K562 (cell line): ENCODE results near the gene INTS13. TPM values are rescaled to one million over a fixed set of nuclear protein-coding genes. Genes with fewer than 3 reads are reported as not detected.

ENCODE experiments used
- ATAC-seq: fragments of 200-7000 bp; cut with Tn5 transposase; 3 replicates; pipeline ENCODE4 v1.9.1; 2020; ENCODE audit warnings: moderate library complexity
- BruUV-seq: library from RNA; stranded (reverse); fragments of 400-500 nt; replicated peaks from 2 replicates; lab custom pipeline; 2021; lab: Mats Ljungman, UMichigan
- CTCF ChIA-PET: fragments of 300-600 bp; formaldehyde crosslinking; extraction: SDS; loops from one replicate; lab custom pipeline; 2021; ENCODE audit warnings: low intra/inter-chr PET ratio; lab: Yijun Ruan, JAX
- POLR2A ChIA-PET: fragments of 300-600, 350-650 bp; sonication (Branson Sonifier 250); formaldehyde crosslinking; extraction: SDS; loops from one replicate; lab custom pipeline; 2021; ENCODE audit warnings: antibody characterized with exemption, inconsistent platforms; lab: Yijun Ruan, JAX
- DNase-seq, 4 experiments: peaks; one replicate each; pipeline versions ENCODE4 v3.0.0 to v3.0.0-alpha.2; 2011 to 2018; ENCODE audit warnings: low spot score in 3 of 4, mixed read lengths in 3 of 4; ENCODE audit errors: extremely low read depth in 1 of 4
- FAIRE-seq: peaks from 2 replicates; lab custom pipeline; 2011; peaks lifted over from hg19 to GRCh38; lab: Jason Lieb, UNC
- H2AFZ ChIP-seq: 2 replicates; pipeline ENCODE4 v1.6.0; 2011; ENCODE audit warnings: low read depth, low read length, control low read depth, inconsistent platforms
- H3K27ac ChIP-seq: fragments of 200-600 bp; 3 replicates; pipeline ENCODE4 v1.8.0; 2011; ENCODE audit warnings: low read depth, mild to moderate bottlenecking, control low read depth, inconsistent platforms, low read length, moderate library complexity, mixed read lengths; ENCODE audit errors: extremely low read depth
- H3K27me3 ChIP-seq, 2 experiments: fragments of 300-600 bp in 1 of 2; 2 replicates in 1 of 2; 3 replicates in 1 of 2; pipeline versions ENCODE4 v1.6.0 to v1.8.0; 2011; ENCODE audit warnings: inconsistent platforms in 2 of 2, low read length in 2 of 2, mild to moderate bottlenecking in 1 of 2, mixed read lengths in 1 of 2, moderate library complexity in 1 of 2; ENCODE audit not compliant: control insufficient read depth in 2 of 2, insufficient read depth in 2 of 2
- H3K36me3 ChIP-seq: fragments of 300-600 bp; 3 replicates; pipeline ENCODE4 v1.8.0; 2011; ENCODE audit warnings: mild to moderate bottlenecking, low read length, inconsistent platforms; ENCODE audit not compliant: control insufficient read depth, insufficient read depth
- H3K4me1 ChIP-seq, 2 experiments: fragments of 200-600 bp in 1 of 2; replicated peaks in 1 of 2; 2 replicates in 1 of 2; 3 replicates in 1 of 2; pipeline versions ENCODE4 v1.5.1 to v1.8.0; 2011; ENCODE audit warnings: inconsistent platforms in 2 of 2, low read length in 2 of 2, mild to moderate bottlenecking in 1 of 2, mixed read lengths in 1 of 2, moderate library complexity in 1 of 2; ENCODE audit not compliant: control insufficient read depth in 2 of 2, insufficient read depth in 2 of 2
- H3K4me2 ChIP-seq: 2 replicates; pipeline ENCODE4 v1.6.1; 2011; ENCODE audit warnings: low read length, control low read depth, inconsistent platforms, mixed read lengths; ENCODE audit not compliant: insufficient read depth
- H3K4me3 ChIP-seq: fragments of 200-600 bp; sonication (generic), shearing (Covaris generic); 2 replicates; pipeline ENCODE4 v1.5.1; 2016; ENCODE audit warnings: control low read depth, inconsistent platforms
- H3K79me2 ChIP-seq: fragments of 200-600 bp; 3 replicates; pipeline ENCODE4 v1.8.0; 2011; ENCODE audit warnings: low read length, inconsistent platforms; ENCODE audit not compliant: control insufficient read depth, insufficient read depth
- H3K9ac ChIP-seq, 2 experiments: 2 replicates each; pipeline versions ENCODE4 v1.6.0 to v1.6.1; 2011; ENCODE audit warnings: low read depth in 2 of 2, low read length in 2 of 2, control low read depth in 1 of 2, inconsistent platforms in 1 of 2, mild to moderate bottlenecking in 1 of 2, mixed read lengths in 1 of 2; ENCODE audit not compliant: insufficient read depth in 1 of 2
- H3K9me1 ChIP-seq: one replicate; pipeline ENCODE4 v1.6.0; 2011; ENCODE audit warnings: inconsistent platforms, mild to moderate bottlenecking, low read length, moderate library complexity; ENCODE audit not compliant: control insufficient read depth, insufficient read depth
- H3K9me3 ChIP-seq: replicated peaks from 2 replicates; pipeline ENCODE4 v1.5.1; 2011; ENCODE audit warnings: low read depth, low read length, inconsistent platforms; ENCODE audit not compliant: control insufficient read depth, insufficient read depth
- H4K20me1 ChIP-seq: replicated peaks from 2 replicates; pipeline ENCODE4 v1.6.1; 2011; ENCODE audit warnings: low read length, inconsistent platforms, mixed read lengths; ENCODE audit not compliant: control insufficient read depth, insufficient read depth
- CTCFL ChIP-seq: IDR thresholded peaks from 2 replicates; pipeline ENCODE4 v1.6.1; 2011; ENCODE audit warnings: borderline replicate concordance, low read depth, mild to moderate bottlenecking, moderate library complexity, low read length; ENCODE audit not compliant: insufficient read depth, poor library complexity, severe bottlenecking
- HDAC3 ChIP-seq: fragments of 450-650 bp; IDR thresholded peaks from 2 replicates; pipeline ENCODE4 v1.6.1; 2018; ENCODE audit warnings: borderline replicate concordance, mild to moderate bottlenecking, moderate library complexity; ENCODE audit not compliant: partially characterized antibody
- MEIS2 ChIP-seq: fragments of 450-650 bp; IDR thresholded peaks from 2 replicates; pipeline ENCODE4 v1.6.1; 2014; ENCODE audit warnings: mild to moderate bottlenecking; ENCODE audit not compliant: partially characterized antibody
- NR2C2 ChIP-seq, 2 experiments: fragments of 200-800 bp in 1 of 2; sonication (Bioruptor generic) in 1 of 2; sonication (generic) in 1 of 2; formaldehyde crosslinking in 1 of 2; IDR thresholded peaks; 2 replicates each; pipeline versions ENCODE4 v1.6.1 to v1.8.0; 2016 to 2022; ENCODE audit warnings: mild to moderate bottlenecking in 1 of 2, missing compliant biosample characterization in 1 of 2, missing genetic modification characterization in 1 of 2, missing genetic modification reagents in 1 of 2
- PHF8 ChIP-seq: fragments of 200-600 bp; sonication (generic); IDR thresholded peaks from 2 replicates; pipeline ENCODE4 v1.6.1; 2012; ENCODE audit warnings: mixed run types, mild to moderate bottlenecking, inconsistent platforms, low read length, moderate library complexity, borderline replicate concordance
- ZNF239 ChIP-seq: fragments of 250-450 bp; sonication (Bioruptor Pico); IDR thresholded peaks from 2 replicates; pipeline ENCODE4 v1.4.0; 2020; ENCODE audit warnings: mild to moderate bottlenecking
- ZNF282 ChIP-seq: sonication (generic); formaldehyde crosslinking; IDR thresholded peaks from 2 replicates; pipeline ENCODE4 v1.8.1; 2023; ENCODE audit warnings: missing genetic modification reagents
- ZNF696 ChIP-seq: fragments of 250-450 bp; sonication (Bioruptor Pico); conservative IDR thresholded peaks from 2 replicates; pipeline ENCODE4 v1.4.0; 2020; ENCODE audit warnings: mild to moderate bottlenecking, moderate library complexity
- WGBS: fragments of 100-300 bp; shearing (Covaris generic); methylation state at CpG from one replicate; pipeline ENCODE4 v1.1.6; 2016; ENCODE audit warnings: low coverage, mixed read lengths; ENCODE audit not compliant: insufficient coverage; ENCODE audit errors: missing lambda C conversion rate; 5-methylcytosine and 5-hydroxymethylcytosine counted together
- in situ Hi-C: fragments of 300-500 bp; cut with MboI; formaldehyde crosslinking; loops from 4 replicates; pipeline ENCODE4 v1.15.0; 2018; ENCODE audit warnings: inconsistent platforms, mixed read lengths
- intact Hi-C: fragments of 100-400 bp; cut with micrococcal nuclease; formaldehyde crosslinking; loops from 2 replicates; pipeline ENCODE4 v1.14.2; 2022
- polyA plus RNA-seq, 8 experiments: library from polyadenylated mRNA; depleted of rRNA in 4 of 8; stranded (reverse) in 5 of 8; unstranded in 3 of 8; fragments of >200 nt; fragmentation: Nextera tagmentation in 2 of 8; fragmentation: Illumina TruSeq in 1 of 8; extraction: Ambion mirVana in 2 of 8; extraction: Trizol in 1 of 8; gene quantifications; 2 replicates each; pipeline versions ENCODE4 v1.2.1 to v1.2.3, GENCODE V29; 2011 to 2014; ENCODE audit warnings: inconsistent platforms in 1 of 8, missing spikeins in 1 of 8
- total RNA-seq, 7 experiments: library from RNA; depleted of rRNA in 6 of 7; stranded (reverse); fragments of >200 nt in 6 of 7; fragmentation: Illumina TruSeq in 2 of 7; extraction: Trizol in 2 of 7; gene quantifications; 2 replicates each; pipeline versions ENCODE4 v1.2.1 to v1.2.3, GENCODE V29; 2011 to 2021; ENCODE audit warnings: low replicate concordance in 1 of 7
- TF ChIP-seq, protein P1 (sequence below), 2 experiments: IDR thresholded peaks in 1 of 2; conservative IDR thresholded peaks in 1 of 2; 2 replicates each; pipeline ENCODE4 v1.6.1; 2016; ENCODE audit warnings: low read depth in 2 of 2, mild to moderate bottlenecking in 1 of 2, missing compliant biosample characterization in 1 of 2, missing genetic modification characterization in 1 of 2, moderate library complexity in 1 of 2
- TF ChIP-seq, protein P2 (sequence below), 2 experiments: fragments of 450-650 bp in 1 of 2; sonication (generic) in 1 of 2; formaldehyde crosslinking; conservative IDR thresholded peaks; 2 replicates each; pipeline versions ENCODE4 v1.4.0 to v1.8.1; 2020 to 2022; ENCODE audit warnings: mild to moderate bottlenecking in 1 of 2, missing genetic modification reagents in 1 of 2
- TF ChIP-seq, protein P3 (sequence below): sonication (generic); formaldehyde crosslinking; IDR thresholded peaks from 2 replicates; pipeline ENCODE4 v1.8.0; 2022; ENCODE audit warnings: mild to moderate bottlenecking, missing genetic modification reagents

Gene INTS13
- total and polyA plus RNA-seq, 9 of the 15 experiments (the other 6 are each of a cell fraction or from before 2014, with no cell fraction given): 48.3 to 91.8 (median 78.1) TPM

DNA sequence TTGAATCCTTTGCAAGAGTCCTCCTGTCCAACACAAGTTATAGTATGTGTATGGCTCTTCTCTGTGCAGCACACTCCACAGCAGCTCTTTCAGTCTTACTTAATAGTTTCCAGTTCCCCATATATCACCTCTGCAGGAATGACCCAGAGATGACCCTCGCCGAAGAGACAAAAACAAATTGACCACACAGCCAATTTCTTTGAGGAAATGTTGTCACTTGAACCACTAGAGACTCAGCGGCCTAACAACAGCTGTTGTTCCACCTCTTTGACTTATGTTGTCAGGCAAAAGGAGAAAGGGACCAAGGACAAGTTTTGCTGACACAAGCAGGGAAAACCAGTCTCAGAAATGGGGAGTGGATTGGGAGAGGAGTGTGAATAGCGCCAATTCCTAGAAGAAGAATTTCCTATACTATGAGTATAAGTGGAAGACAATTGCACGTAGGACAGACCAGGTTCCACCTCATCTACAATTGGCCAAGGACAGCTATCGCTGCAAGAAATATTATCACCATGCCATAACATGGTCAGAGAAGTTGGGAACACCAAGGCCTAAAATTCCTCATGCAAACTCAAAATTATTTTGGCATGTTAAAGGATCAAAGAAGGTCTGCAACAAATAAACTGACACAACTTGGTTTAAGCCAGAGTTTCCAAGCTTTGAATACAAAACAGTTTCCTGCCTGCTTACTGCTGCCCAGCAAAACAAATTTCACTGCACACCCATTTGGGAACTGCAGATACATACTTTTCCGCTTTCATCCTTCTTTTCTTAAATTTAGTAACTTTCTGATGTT, 63.1 kb downstream of the INTS13 start:
- Histone ChIP-seq H3K36me3 (no peaks in the 10 kb centered on the region), H2AFZ (no peak overlapping the region), H3K4me2 (no peak overlapping the region), H3K79me2 (no peaks in the 10 kb centered on the region), H3K9me1 (no peaks in the 10 kb centered on the region), H3K4me1 (no peaks in the 10 kb centered on the region; a peak in 2 of 5 replicates), H3K27me3 (peaks cover 0 to 9% of the 10 kb centered on the region in 2 experiments; a peak in 2 of 5 replicates), H4K20me1 (no peaks in the 10 kb centered on the region)
- in situ Hi-C loops: no loop called here
- peak; percentile 26; the same call in 1 of the 3 replicates for ATAC-seq
- POLR2A ChIA-PET: no interaction called here
- TF ChIP-seq, protein P1, sequence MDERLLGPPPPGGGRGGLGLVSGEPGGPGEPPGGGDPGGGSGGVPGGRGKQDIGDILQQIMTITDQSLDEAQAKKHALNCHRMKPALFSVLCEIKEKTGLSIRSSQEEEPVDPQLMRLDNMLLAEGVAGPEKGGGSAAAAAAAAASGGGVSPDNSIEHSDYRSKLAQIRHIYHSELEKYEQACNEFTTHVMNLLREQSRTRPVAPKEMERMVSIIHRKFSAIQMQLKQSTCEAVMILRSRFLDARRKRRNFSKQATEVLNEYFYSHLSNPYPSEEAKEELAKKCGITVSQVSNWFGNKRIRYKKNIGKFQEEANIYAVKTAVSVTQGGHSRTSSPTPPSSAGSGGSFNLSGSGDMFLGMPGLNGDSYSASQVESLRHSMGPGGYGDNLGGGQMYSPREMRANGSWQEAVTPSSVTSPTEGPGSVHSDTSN (CRISPR knock-in tag; IDR thresholded peaks at IDR 0.05; ENCODE audit: low read depth): no peak
- TF ChIP-seq, protein P1 (tag; conservative IDR thresholded peaks at IDR 0.05; ENCODE audit: low read depth): peak; percentile 73
- TF ChIP-seq HDAC3: no peak
- peak; percentile 47 for TF ChIP-seq MEIS2
- TF ChIP-seq ZNF696 (CRISPR knock-in tag): no peak
- TF ChIP-seq ZNF239 (CRISPR knock-in tag): peak; percentile 93
- TF ChIP-seq CTCFL: no peak
- TF ChIP-seq, protein P2, sequence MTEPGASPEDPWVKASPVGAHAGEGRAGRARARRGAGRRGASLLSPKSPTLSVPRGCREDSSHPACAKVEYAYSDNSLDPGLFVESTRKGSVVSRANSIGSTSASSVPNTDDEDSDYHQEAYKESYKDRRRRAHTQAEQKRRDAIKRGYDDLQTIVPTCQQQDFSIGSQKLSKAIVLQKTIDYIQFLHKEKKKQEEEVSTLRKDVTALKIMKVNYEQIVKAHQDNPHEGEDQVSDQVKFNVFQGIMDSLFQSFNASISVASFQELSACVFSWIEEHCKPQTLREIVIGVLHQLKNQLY (CRISPR knock-in tag; conservative IDR thresholded peaks at IDR 0.05): no peak
- TF ChIP-seq ZNF282 (CRISPR knock-in tag): no peak
- no peak for TF ChIP-seq NR2C2 (CRISPR knock-in tag; IDR thresholded peaks at IDR 0.05)
- TF ChIP-seq NR2C2 (tag; IDR thresholded peaks at IDR 0.05): peak; percentile 40; the same call in 1 of the 2 replicates
- TF ChIP-seq, protein P3, sequence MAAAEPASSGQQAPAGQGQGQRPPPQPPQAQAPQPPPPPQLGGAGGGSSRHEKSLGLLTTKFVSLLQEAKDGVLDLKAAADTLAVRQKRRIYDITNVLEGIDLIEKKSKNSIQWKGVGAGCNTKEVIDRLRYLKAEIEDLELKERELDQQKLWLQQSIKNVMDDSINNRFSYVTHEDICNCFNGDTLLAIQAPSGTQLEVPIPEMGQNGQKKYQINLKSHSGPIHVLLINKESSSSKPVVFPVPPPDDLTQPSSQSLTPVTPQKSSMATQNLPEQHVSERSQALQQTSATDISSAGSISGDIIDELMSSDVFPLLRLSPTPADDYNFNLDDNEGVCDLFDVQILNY: no peak
- TF ChIP-seq PHF8: no peak
- TF ChIP-seq, all 486 proteins: peak for 4
- CTCF ChIA-PET: no interaction called here
- Histone ChIP-seq H3K9ac (no peak overlapping the region), H3K4me3 (no peak overlapping the region), H3K27ac (no peak overlapping the region), H3K9me3 (no peaks in the 10 kb centered on the region)
- WGBS: 17% methylated on average over 7 of the region's 7 CpGs
- BruUV-seq: no TSS peak
- FAIRE-seq: no peak
- intact Hi-C loops: no loop called here
- peak in 1 of 4 experiments; percentile 7 for DNase-seq
